Measurements from ENCODE around the gene VAMP7.
"Not testable (repeated sequence)": the region's sequence is repeated elsewhere in the genome, so short reads cannot be mapped to it uniquely, and the experiment has no call there.

Gene VAMP7

GRCh38 chrX:155886409-155886808, 5.3 kb downstream of the VAMP7 start:
- Mint-ChIP-seq H3K36me3 (ENCODE audit: low read depth) (peaks cover 28% of the 10 kb centered on the region), H3K27ac (no peak overlapping the region), H3K9me3 (no peaks in the 10 kb centered on the region), H3K4me1 (ENCODE audit: low read depth) (peaks cover 44% of the 10 kb centered on the region), H3K27me3 (no peaks in the 10 kb centered on the region), H3K4me3 (no peak overlapping the region)
- no peak for DNase-seq

- no peak for DNase-seq
- H3K4me3 Mint-ChIP-seq, result no peak overlapping the region
- H3K27me3 Mint-ChIP-seq, result peaks cover 1% of the 10 kb centered on the region
- no peak overlapping the region for H3K27ac Mint-ChIP-seq
- peaks cover 36% of the 10 kb centered on the region for H3K4me1 Mint-ChIP-seq (ENCODE audit: low read depth)
- H3K36me3 Mint-ChIP-seq (ENCODE audit: low read depth), result peaks cover 38% of the 10 kb centered on the region
- H3K9me3 Mint-ChIP-seq, result no peaks in the 10 kb centered on the region
These were observed 7.0 kb downstream of the VAMP7 start for GRCh38 chrX:155888139-155888538.

- no peak overlapping the region for H3K4me3 Mint-ChIP-seq
- peaks cover 3% of the 10 kb centered on the region for H3K27me3 Mint-ChIP-seq
- no peaks in the 10 kb centered on the region for H3K9me3 Mint-ChIP-seq
- peaks cover 50% of the 10 kb centered on the region for H3K36me3 Mint-ChIP-seq (ENCODE audit: low read depth)
- DNase-seq, result no peak
- no peak overlapping the region for H3K27ac Mint-ChIP-seq
- peaks cover 39% of the 10 kb centered on the region for H3K4me1 Mint-ChIP-seq (ENCODE audit: low read depth)
These were observed 8.2 kb downstream of the VAMP7 start for GRCh38 chrX:155889328-155889727.

- H3K4me3 Mint-ChIP-seq, result no peak overlapping the region
- no peak overlapping the region for H3K27ac Mint-ChIP-seq
- DNase-seq, result no peak
- H3K36me3 Mint-ChIP-seq (ENCODE audit: low read depth), result peaks cover 66% of the 10 kb centered on the region
- H3K27me3 Mint-ChIP-seq, result peaks cover 3% of the 10 kb centered on the region
- no peaks in the 10 kb centered on the region for H3K9me3 Mint-ChIP-seq
- H3K4me1 Mint-ChIP-seq (ENCODE audit: low read depth), result peaks cover 31% of the 10 kb centered on the region
These were observed 10.5 kb downstream of the VAMP7 start for GRCh38 chrX:155891446-155892210.

GRCh38 chrX:155893521-155893920, 12.4 kb downstream of the VAMP7 start:
- Mint-ChIP-seq H3K4me1 (ENCODE audit: low read depth) (peaks cover 16% of the 10 kb centered on the region), H3K9me3 (no peaks in the 10 kb centered on the region), H3K4me3 (no peak overlapping the region), H3K27me3 (peaks cover 3% of the 10 kb centered on the region), H3K27ac (no peak overlapping the region), H3K36me3 (ENCODE audit: low read depth) (peaks cover 76% of the 10 kb centered on the region)
- no peak for DNase-seq

- no peak overlapping the region for H3K4me3 Mint-ChIP-seq
- H3K9me3 Mint-ChIP-seq, result no peaks in the 10 kb centered on the region
- no peak for DNase-seq
- peaks cover 88% of the 10 kb centered on the region for H3K36me3 Mint-ChIP-seq (ENCODE audit: low read depth)
- H3K27me3 Mint-ChIP-seq, result peaks cover 3% of the 10 kb centered on the region
- peaks cover 11% of the 10 kb centered on the region for H3K4me1 Mint-ChIP-seq (ENCODE audit: low read depth)
- H3K27ac Mint-ChIP-seq, result no peak overlapping the region
These were observed 15.4 kb downstream of the VAMP7 start for GRCh38 chrX:155896512-155896911.

- H3K27ac Mint-ChIP-seq, result no peak overlapping the region
- no peaks in the 10 kb centered on the region for H3K27me3 Mint-ChIP-seq
- peaks cover 4% of the 10 kb centered on the region for H3K4me1 Mint-ChIP-seq (ENCODE audit: low read depth)
- H3K4me3 Mint-ChIP-seq, result no peak overlapping the region
- peaks cover 79% of the 10 kb centered on the region for H3K36me3 Mint-ChIP-seq (ENCODE audit: low read depth)
- no peaks in the 10 kb centered on the region for H3K9me3 Mint-ChIP-seq
- DNase-seq, result no peak
These were observed 18.2 kb downstream of the VAMP7 start for GRCh38 chrX:155899366-155899765.

- no peak for DNase-seq
- no peaks in the 10 kb centered on the region for H3K27me3 Mint-ChIP-seq
- H3K9me3 Mint-ChIP-seq, result no peaks in the 10 kb centered on the region
- H3K4me3 Mint-ChIP-seq, result no peak overlapping the region
- peaks cover 76% of the 10 kb centered on the region for H3K36me3 Mint-ChIP-seq (ENCODE audit: low read depth)
- no peak overlapping the region for H3K27ac Mint-ChIP-seq
- no peaks in the 10 kb centered on the region for H3K4me1 Mint-ChIP-seq (ENCODE audit: low read depth)
These were observed 19.6 kb downstream of the VAMP7 start for GRCh38 chrX:155900765-155901164.

GRCh38 chrX:155907661-155908060, 26.5 kb downstream of the VAMP7 start:
- H3K27me3 Mint-ChIP-seq; H3K4me3 Mint-ChIP-seq; DNase-seq; H3K4me1 Mint-ChIP-seq (ENCODE audit: low read depth); H3K9me3 Mint-ChIP-seq; H3K27ac Mint-ChIP-seq: not testable (repeated sequence)
- peaks cover 80% of the 10 kb centered on the region for H3K36me3 Mint-ChIP-seq (ENCODE audit: low read depth)

GRCh38 chrX:155923200-155923599, 42.1 kb downstream of the VAMP7 start:
- peaks cover 2% of the 10 kb centered on the region for H3K4me1 Mint-ChIP-seq (ENCODE audit: low read depth)
- H3K4me3 Mint-ChIP-seq, result no peak overlapping the region
- DNase-seq, result no peak
- H3K27ac Mint-ChIP-seq, result no peak overlapping the region
- H3K27me3 Mint-ChIP-seq, result peaks cover 2% of the 10 kb centered on the region
- H3K36me3 Mint-ChIP-seq (ENCODE audit: low read depth), result peaks cover 94% of the 10 kb centered on the region
- no peaks in the 10 kb centered on the region for H3K9me3 Mint-ChIP-seq

GRCh38 chrX:155930852-155931618, 49.9 kb downstream of the VAMP7 start:
- not testable (repeated sequence) for DNase-seq; H3K27me3 Mint-ChIP-seq; H3K4me1 Mint-ChIP-seq (ENCODE audit: low read depth); H3K4me3 Mint-ChIP-seq; H3K27ac Mint-ChIP-seq
- H3K36me3 Mint-ChIP-seq (ENCODE audit: low read depth), result peaks cover 85% of the 10 kb centered on the region
- H3K9me3 Mint-ChIP-seq, result peaks cover 14% of the 10 kb centered on the region

GRCh38 chrX:155938132-155938531, 57.0 kb downstream of the VAMP7 start:
- Mint-ChIP-seq H3K9me3 (no peaks in the 10 kb centered on the region), H3K36me3 (ENCODE audit: low read depth) (peaks cover 57% of the 10 kb centered on the region), H3K27me3 (peaks cover 3% of the 10 kb centered on the region), H3K27ac (no peak overlapping the region), H3K4me3 (no peak overlapping the region), H3K4me1 (ENCODE audit: low read depth) (no peaks in the 10 kb centered on the region)
- DNase-seq, result no peak

- Mint-ChIP-seq H3K36me3 (ENCODE audit: low read depth) (peaks cover 12% of the 10 kb centered on the region), H3K4me1 (ENCODE audit: low read depth) (no peaks in the 10 kb centered on the region), H3K4me3 (no peak overlapping the region), H3K27me3 (no peaks in the 10 kb centered on the region), H3K9me3 (no peaks in the 10 kb centered on the region), H3K27ac (no peak overlapping the region)
- DNase-seq, result no peak
These were observed 68.0 kb downstream of the VAMP7 start for GRCh38 chrX:155949098-155949497.

GRCh38 chrX:155951237-155951789, 70.2 kb downstream of the VAMP7 start:
- Mint-ChIP-seq H3K36me3 (ENCODE audit: low read depth) (no peaks in the 10 kb centered on the region), H3K27ac (no peak overlapping the region), H3K4me3 (no peak overlapping the region), H3K9me3 (no peaks in the 10 kb centered on the region), H3K4me1 (ENCODE audit: low read depth) (no peaks in the 10 kb centered on the region), H3K27me3 (peaks cover 3% of the 10 kb centered on the region)
- no peak for DNase-seq

- Mint-ChIP-seq H3K9me3 (no peaks in the 10 kb centered on the region), H3K27ac (no peak overlapping the region), H3K4me3 (no peak overlapping the region), H3K27me3 (peaks cover 3% of the 10 kb centered on the region), H3K36me3 (ENCODE audit: low read depth) (no peaks in the 10 kb centered on the region), H3K4me1 (ENCODE audit: low read depth) (no peaks in the 10 kb centered on the region)
- DNase-seq, result no peak
These were observed 71.9 kb downstream of the VAMP7 start for GRCh38 chrX:155953055-155953454.

Data from activated T-cell treated with anti-CD3 and anti-CD28 coated beads, Interleukin-2, amount 50 U/mL, for 24 hours (primary cell).